Measurements from ENCODE around the gene TGIF2. TPM values are rescaled to one million over a fixed set of nuclear protein-coding genes. Genes with fewer than 3 reads are reported as not detected.

The TGIF2 gene
- total and polyA plus RNA-seq, 2 of the 13 experiments (the other 11 are each of a cell fraction or from before 2014, with no cell fraction given) = 41.3 to 53.9 TPM

DNA sequence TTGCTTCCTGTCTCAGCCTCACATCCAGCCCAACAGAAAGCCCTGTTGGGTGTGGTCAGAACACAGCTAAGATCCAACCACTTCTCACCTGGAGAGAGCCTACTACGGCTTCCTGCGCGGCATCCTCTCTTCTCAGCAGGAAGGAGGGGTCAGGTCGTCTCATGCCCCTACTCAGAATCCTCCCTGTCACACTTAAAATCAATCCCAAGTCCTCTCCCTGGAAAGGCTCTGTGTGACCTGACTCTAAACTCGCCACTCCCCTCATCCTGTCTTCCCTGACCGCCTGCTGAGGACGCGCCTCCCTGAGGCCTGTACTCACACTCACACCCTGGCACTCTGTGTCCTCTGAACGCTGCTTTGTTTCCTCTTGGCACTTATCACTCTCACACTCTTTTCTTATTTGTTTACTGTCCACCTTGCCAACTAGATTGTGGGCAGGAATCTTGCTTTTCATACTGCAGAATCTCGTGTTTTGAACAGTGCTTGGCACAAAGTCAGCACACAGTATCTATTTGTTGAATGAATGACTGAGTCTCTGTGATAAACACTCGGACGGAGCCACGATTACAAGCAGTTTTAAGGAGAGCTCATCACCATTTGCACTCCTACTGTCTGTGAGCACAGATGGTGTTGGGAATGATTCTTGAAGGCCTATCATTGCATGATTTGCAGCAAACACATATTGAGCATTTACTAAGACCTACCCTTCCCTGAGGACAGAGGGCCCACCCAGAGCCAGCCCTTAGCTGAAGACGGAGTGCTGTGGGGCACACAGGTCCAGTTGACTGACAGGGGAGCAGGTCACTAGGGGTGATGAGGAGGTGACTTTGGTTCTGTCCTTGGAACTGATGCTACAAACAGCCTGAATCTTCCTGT lies 50.9 kb downstream of the TGIF2 start (continued):
- TF ChIP-seq, protein P1, sequence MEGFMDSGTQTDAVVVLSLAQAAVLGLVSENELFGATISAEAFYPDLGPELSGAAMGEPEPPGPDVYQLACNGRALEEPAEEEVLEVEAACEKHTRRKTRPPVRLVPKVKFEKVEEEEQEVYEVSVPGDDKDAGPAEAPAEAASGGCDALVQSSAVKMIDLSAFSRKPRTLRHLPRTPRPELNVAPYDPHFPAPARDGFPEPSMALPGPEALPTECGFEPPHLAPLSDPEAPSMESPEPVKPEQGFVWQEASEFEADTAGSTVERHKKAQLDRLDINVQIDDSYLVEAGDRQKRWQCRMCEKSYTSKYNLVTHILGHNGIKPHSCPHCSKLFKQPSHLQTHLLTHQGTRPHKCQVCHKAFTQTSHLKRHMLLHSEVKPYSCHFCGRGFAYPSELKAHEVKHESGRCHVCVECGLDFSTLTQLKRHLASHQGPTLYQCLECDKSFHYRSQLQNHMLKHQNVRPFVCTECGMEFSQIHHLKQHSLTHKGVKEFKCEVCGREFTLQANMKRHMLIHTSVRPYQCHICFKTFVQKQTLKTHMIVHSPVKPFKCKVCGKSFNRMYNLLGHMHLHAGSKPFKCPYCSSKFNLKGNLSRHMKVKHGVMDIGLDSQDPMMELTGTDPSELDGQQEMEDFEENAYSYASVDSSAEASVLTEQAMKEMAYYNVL (CRISPR knock-in tag; IDR thresholded peaks at IDR 0.05; ENCODE audit: borderline replicate concordance) = peak; percentile 82; the same call in 1 of the 2 replicates
- TF ChIP-seq POLR2AphosphoS5 (IDR thresholded peaks at IDR 0.05; ENCODE audit: low read depth, low read length) = no peak
- no peak for TF ChIP-seq DNMT1 (CRISPR knock-in tag; IDR thresholded peaks at IDR 0.05)
- TF ChIP-seq, protein P2, sequence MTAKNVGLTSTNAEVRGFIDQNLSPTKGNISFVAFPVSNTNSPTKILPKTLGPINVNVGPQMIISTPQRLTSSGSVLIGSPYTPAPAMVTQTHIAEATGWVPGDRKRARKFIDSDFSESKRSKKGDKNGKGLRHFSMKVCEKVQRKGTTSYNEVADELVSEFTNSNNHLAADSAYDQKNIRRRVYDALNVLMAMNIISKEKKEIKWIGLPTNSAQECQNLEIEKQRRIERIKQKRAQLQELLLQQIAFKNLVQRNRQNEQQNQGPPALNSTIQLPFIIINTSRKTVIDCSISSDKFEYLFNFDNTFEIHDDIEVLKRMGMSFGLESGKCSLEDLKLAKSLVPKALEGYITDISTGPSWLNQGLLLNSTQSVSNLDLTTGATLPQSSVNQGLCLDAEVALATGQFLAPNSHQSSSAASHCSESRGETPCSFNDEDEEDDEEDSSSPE (CRISPR knock-in tag; IDR thresholded peaks at IDR 0.05) = no peak
- TF ChIP-seq, protein P3, sequence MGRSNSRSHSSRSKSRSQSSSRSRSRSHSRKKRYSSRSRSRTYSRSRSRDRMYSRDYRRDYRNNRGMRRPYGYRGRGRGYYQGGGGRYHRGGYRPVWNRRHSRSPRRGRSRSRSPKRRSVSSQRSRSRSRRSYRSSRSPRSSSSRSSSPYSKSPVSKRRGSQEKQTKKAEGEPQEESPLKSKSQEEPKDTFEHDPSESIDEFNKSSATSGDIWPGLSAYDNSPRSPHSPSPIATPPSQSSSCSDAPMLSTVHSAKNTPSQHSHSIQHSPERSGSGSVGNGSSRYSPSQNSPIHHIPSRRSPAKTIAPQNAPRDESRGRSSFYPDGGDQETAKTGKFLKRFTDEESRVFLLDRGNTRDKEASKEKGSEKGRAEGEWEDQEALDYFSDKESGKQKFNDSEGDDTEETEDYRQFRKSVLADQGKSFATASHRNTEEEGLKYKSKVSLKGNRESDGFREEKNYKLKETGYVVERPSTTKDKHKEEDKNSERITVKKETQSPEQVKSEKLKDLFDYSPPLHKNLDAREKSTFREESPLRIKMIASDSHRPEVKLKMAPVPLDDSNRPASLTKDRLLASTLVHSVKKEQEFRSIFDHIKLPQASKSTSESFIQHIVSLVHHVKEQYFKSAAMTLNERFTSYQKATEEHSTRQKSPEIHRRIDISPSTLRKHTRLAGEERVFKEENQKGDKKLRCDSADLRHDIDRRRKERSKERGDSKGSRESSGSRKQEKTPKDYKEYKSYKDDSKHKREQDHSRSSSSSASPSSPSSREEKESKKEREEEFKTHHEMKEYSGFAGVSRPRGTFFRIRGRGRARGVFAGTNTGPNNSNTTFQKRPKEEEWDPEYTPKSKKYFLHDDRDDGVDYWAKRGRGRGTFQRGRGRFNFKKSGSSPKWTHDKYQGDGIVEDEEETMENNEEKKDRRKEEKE (IDR thresholded peaks at IDR 0.05) = no peak
- no peak for TF ChIP-seq SP1 (IDR thresholded peaks at IDR 0.05)
- peak; percentile 21; the same call in 1 of the 2 replicates for TF ChIP-seq SP1 (CRISPR knock-in tag; IDR thresholded peaks at IDR 0.05)
- TF ChIP-seq FOXK1 (CRISPR knock-in tag; IDR thresholded peaks at IDR 0.05; ENCODE audit: borderline replicate concordance, low read depth) = peak; percentile 39; the same call in 1 of the 2 replicates
- no peak for TF ChIP-seq ZNF543 (CRISPR knock-in tag; IDR thresholded peaks at IDR 0.05)
- TF ChIP-seq ZBTB7A (CRISPR knock-in tag; IDR thresholded peaks at IDR 0.05) = no peak
- TF ChIP-seq, protein P4, sequence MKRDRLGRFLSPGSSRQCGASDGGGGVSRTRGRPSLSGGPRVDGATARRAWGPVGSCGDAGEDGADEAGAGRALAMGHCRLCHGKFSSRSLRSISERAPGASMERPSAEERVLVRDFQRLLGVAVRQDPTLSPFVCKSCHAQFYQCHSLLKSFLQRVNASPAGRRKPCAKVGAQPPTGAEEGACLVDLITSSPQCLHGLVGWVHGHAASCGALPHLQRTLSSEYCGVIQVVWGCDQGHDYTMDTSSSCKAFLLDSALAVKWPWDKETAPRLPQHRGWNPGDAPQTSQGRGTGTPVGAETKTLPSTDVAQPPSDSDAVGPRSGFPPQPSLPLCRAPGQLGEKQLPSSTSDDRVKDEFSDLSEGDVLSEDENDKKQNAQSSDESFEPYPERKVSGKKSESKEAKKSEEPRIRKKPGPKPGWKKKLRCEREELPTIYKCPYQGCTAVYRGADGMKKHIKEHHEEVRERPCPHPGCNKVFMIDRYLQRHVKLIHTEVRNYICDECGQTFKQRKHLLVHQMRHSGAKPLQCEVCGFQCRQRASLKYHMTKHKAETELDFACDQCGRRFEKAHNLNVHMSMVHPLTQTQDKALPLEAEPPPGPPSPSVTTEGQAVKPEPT (CRISPR knock-in tag; IDR thresholded peaks at IDR 0.05; ENCODE audit: low read depth) = no peak
- no peak for TF ChIP-seq JUN (CRISPR knock-in tag; IDR thresholded peaks at IDR 0.05)
- no peak for TF ChIP-seq KDM6A (CRISPR knock-in tag; IDR thresholded peaks at IDR 0.05; ENCODE audit: low read depth)
- TF ChIP-seq, protein P5, sequence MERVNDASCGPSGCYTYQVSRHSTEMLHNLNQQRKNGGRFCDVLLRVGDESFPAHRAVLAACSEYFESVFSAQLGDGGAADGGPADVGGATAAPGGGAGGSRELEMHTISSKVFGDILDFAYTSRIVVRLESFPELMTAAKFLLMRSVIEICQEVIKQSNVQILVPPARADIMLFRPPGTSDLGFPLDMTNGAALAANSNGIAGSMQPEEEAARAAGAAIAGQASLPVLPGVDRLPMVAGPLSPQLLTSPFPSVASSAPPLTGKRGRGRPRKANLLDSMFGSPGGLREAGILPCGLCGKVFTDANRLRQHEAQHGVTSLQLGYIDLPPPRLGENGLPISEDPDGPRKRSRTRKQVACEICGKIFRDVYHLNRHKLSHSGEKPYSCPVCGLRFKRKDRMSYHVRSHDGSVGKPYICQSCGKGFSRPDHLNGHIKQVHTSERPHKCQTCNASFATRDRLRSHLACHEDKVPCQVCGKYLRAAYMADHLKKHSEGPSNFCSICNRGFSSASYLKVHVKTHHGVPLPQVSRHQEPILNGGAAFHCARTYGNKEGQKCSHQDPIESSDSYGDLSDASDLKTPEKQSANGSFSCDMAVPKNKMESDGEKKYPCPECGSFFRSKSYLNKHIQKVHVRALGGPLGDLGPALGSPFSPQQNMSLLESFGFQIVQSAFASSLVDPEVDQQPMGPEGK (CRISPR knock-in tag; IDR thresholded peaks at IDR 0.05) = no peak
- TF ChIP-seq ZNF136 (CRISPR knock-in tag; IDR thresholded peaks at IDR 0.05; ENCODE audit: low read depth) = 0 out of 2 replicates have a peak, but pooled peaks have one; percentile 55
- TF ChIP-seq ZEB1 (IDR thresholded peaks at IDR 0.05; ENCODE audit: insufficient replicate concordance, low read depth) = no peak
- no peak for TF ChIP-seq ZFP37 (CRISPR knock-in tag; IDR thresholded peaks at IDR 0.05; ENCODE audit: borderline replicate concordance)
- peak; percentile 48; the same call in 1 of the 2 replicates for TF ChIP-seq ZNF772 (CRISPR knock-in tag; IDR thresholded peaks at IDR 0.05)
- no peak for TF ChIP-seq RXRA (CRISPR knock-in tag; IDR thresholded peaks at IDR 0.05)
- TF ChIP-seq ZNF496 (CRISPR knock-in tag; IDR thresholded peaks at IDR 0.05; ENCODE audit: insufficient replicate concordance) = no peak
